Body of pancreas (tissue), 4 donors: Measurements from ENCODE around the gene NPBWR2. TPM values are rescaled to one million over a fixed set of nuclear protein-coding genes. Genes with fewer than 3 reads are reported as not detected.

Experiments
- ATAC-seq: fragments of 150-250 bp; one replicate; pipeline ENCODE4 v1.9.1; 2016
- DNase-seq, 4 donors: peaks; one replicate each; pipeline ENCODE4 v3.0.0-alpha.2; 2019
- H3K27ac ChIP-seq, 4 donors: fragments of 200-600 bp; sonication (generic); 1 replicate in 3 of 4; 2 replicates in 1 of 4; pipeline versions ENCODE4 v1.5.1 to v1.6.1; 2016 to 2019; ENCODE audit warnings: mild to moderate bottlenecking in 1 of 4, mixed read lengths in 1 of 4, moderate library complexity in 1 of 4
- H3K27me3 ChIP-seq, 2 donors: fragments of 200-600 bp; sonication (generic); one replicate each; pipeline ENCODE4 v1.6.0; 2016; ENCODE audit warnings: mild to moderate bottlenecking in 1 of 2
- H3K36me3 ChIP-seq, 2 donors: fragments of 200-600 bp; sonication (generic); replicated peaks in 1 of 2; 2 replicates each; pipeline ENCODE4 v1.5.1; 2016; ENCODE audit warnings: low read depth in 2 of 2; ENCODE audit not compliant: insufficient read depth in 1 of 2
- H3K4me1 ChIP-seq: fragments of 200-600 bp; sonication (generic); one replicate; pipeline ENCODE4 v1.6.0; 2016
- H3K4me3 ChIP-seq, 2 donors: fragments of 200-600 bp; sonication (generic); 1 replicate in 1 of 2; 2 replicates in 1 of 2; pipeline ENCODE4 v1.5.1; 2016 to 2019
- H3K9me3 ChIP-seq, 3 donors: fragments of 200-600 bp; sonication (generic); 1 replicate in 2 of 3; 2 replicates in 1 of 3; pipeline ENCODE4 v1.5.1; 2016
- CTCF ChIP-seq, 7 experiments: fragments of 450-650 bp in 4 of 7; fragments of 200-600 bp in 3 of 7; sonication (generic) in 3 of 7; IDR thresholded peaks; one replicate each; pipeline ENCODE4 v1.5.1; 2016 to 2019; ENCODE audit warnings: antibody characterized with exemption in 7 of 7
- POLR2A ChIP-seq, 3 donors: fragments of 450-650 bp; IDR thresholded peaks; one replicate each; pipeline ENCODE4 v1.6.1; 2016; ENCODE audit warnings: antibody characterized with exemption in 3 of 3, mild to moderate bottlenecking in 2 of 3
- WGBS, 2 donors: methylation state at CpG; one replicate each; pipeline ENCODE4 v1.1.5; 2017; 5-methylcytosine and 5-hydroxymethylcytosine counted together
- intact Hi-C: fragments of 100-400 bp; cut with DNase I; formaldehyde crosslinking; loops from one replicate; pipeline ENCODE4 v1.15.1; 2023
- total RNA-seq, 2 donors: library from RNA; depleted of rRNA; stranded (reverse); fragments of >200 nt; gene quantifications; one replicate each; pipeline ENCODE4 v1.1.0, GENCODE V29; 2016

The NPBWR2 gene
- total RNA-seq, 2 donors from 2014 or later = not detected

GRCh38 chr20:64115171-64115911 is 8.0 kb upstream of the NPBWR2 start:
- H3K27ac ChIP-seq = no peak overlapping the region
- H3K9me3 ChIP-seq = no peaks in the 10 kb centered on the region
- ATAC-seq (no peak), DNase-seq (no peak)
- 57 to 68% methylated on average over 10 to 14 of the region's 14 CpGs for WGBS, 2 donors
- intact Hi-C loops = loop anchor here (5.0 kb wide), 1 partner anchor 78 kb away; the partner anchor contains the start of gene C20orf204
- H3K4me1 ChIP-seq = peaks cover 4% of the 10 kb centered on the region
- H3K4me3 ChIP-seq = no peak overlapping the region
- no peaks in the 10 kb centered on the region for H3K27me3 ChIP-seq
- TF ChIP-seq POLR2A (IDR thresholded peaks at IDR 0.05) = no peak
- TF ChIP-seq CTCF (IDR thresholded peaks at IDR 0.05) = no peak
- no peaks in the 10 kb centered on the region for H3K36me3 ChIP-seq

GRCh38 chr20:64114356-64114971 is 7.1 kb upstream of the NPBWR2 start:
- ATAC-seq = no peak
- Histone ChIP-seq H3K27ac (no peak overlapping the region), H3K36me3 (no peaks in the 10 kb centered on the region), H3K9me3 (no peaks in the 10 kb centered on the region), H3K27me3 (no peaks in the 10 kb centered on the region), H3K4me1 (no peaks in the 10 kb centered on the region), H3K4me3 (no peak overlapping the region)
- no peak for DNase-seq
- intact Hi-C loops = no loop called here
- TF ChIP-seq CTCF (IDR thresholded peaks at IDR 0.05) (no peak), POLR2A (IDR thresholded peaks at IDR 0.05) (no peak)
- WGBS, 2 donors = 63 to 65% methylated on average over 6 to 14 of the region's 14 CpGs

- no peak overlapping the region for H3K4me3 ChIP-seq
- TF ChIP-seq POLR2A (IDR thresholded peaks at IDR 0.05) (no peak), CTCF (IDR thresholded peaks at IDR 0.05) (no peak)
- no peak overlapping the region for H3K27ac ChIP-seq
- DNase-seq (no peak), ATAC-seq (no peak)
- H3K27me3 ChIP-seq = no peaks in the 10 kb centered on the region
- WGBS, 2 donors = 67 to 69% methylated on average over 12 to 13 of the region's 13 CpGs
- H3K36me3 ChIP-seq = no peaks in the 10 kb centered on the region
- intact Hi-C loops = no loop called here
- H3K4me1 ChIP-seq = no peaks in the 10 kb centered on the region
- H3K9me3 ChIP-seq = no peaks in the 10 kb centered on the region
Observed at GRCh38 chr20:64113796-64114355, 6.5 kb upstream of the NPBWR2 start.

- Histone ChIP-seq H3K4me3 (no peak overlapping the region), H3K4me1 (no peaks in the 10 kb centered on the region), H3K27ac (no peak overlapping the region), H3K9me3 (no peaks in the 10 kb centered on the region), H3K27me3 (no peaks in the 10 kb centered on the region), H3K36me3 (no peaks in the 10 kb centered on the region)
- ATAC-seq (no peak), DNase-seq (no peak)
- WGBS, 2 donors = 40 to 58% methylated on average over 2 to 5 of the region's 6 CpGs
- no peak for TF ChIP-seq CTCF (IDR thresholded peaks at IDR 0.05)
- no peak for TF ChIP-seq POLR2A (IDR thresholded peaks at IDR 0.05)
- intact Hi-C loops = no loop called here
Observed at GRCh38 chr20:64113444-64113775, 6.0 kb upstream of the NPBWR2 start.
